Thyroid gland (tissue), 4 donors: ENCODE measurements around the gene GAGE12J. TPM values are rescaled to one million over a fixed set of nuclear protein-coding genes. Genes with fewer than 3 reads are reported as not detected.

Experiments used
- DNase-seq, 2 donors: peaks; one replicate each; pipeline ENCODE4 v3.0.0-alpha.2; 2019
- H3K27ac ChIP-seq, 3 donors: fragments of 200-600 bp; sonication (generic); 1 replicate in 2 of 3; 2 replicates in 1 of 3; pipeline ENCODE4 v1.5.1; 2016 to 2019; ENCODE audit warnings: mild to moderate bottlenecking in 1 of 3, moderate library complexity in 1 of 3
- H3K27me3 ChIP-seq: fragments of 200-600 bp; sonication (generic); one replicate; pipeline ENCODE4 v1.5.1; 2019
- H3K36me3 ChIP-seq, 2 donors: fragments of 200-600 bp; sonication (generic); one replicate each; pipeline ENCODE4 v1.5.1; 2016 to 2019
- H3K4me1 ChIP-seq, 2 donors: fragments of 200-600 bp; sonication (generic); one replicate each; pipeline ENCODE4 v1.5.1; 2017 to 2019
- H3K4me3 ChIP-seq, 3 donors: fragments of 200-600 bp; sonication (generic); replicated peaks in 1 of 3; 1 replicate in 2 of 3; 2 replicates in 1 of 3; pipeline ENCODE4 v1.5.1; 2016; ENCODE audit warnings: mild to moderate bottlenecking in 1 of 3
- H3K9me3 ChIP-seq: fragments of 200-600 bp; sonication (generic); one replicate; pipeline ENCODE4 v1.5.1; 2017
- POLR2A ChIP-seq, 2 donors: fragments of 450-650 bp; IDR thresholded peaks; one replicate each; pipeline ENCODE4 v1.6.1; 2017; ENCODE audit warnings: antibody characterized with exemption in 2 of 2, mild to moderate bottlenecking in 2 of 2, moderate library complexity in 1 of 2
- WGBS, 2 donors: methylation state at CpG; one replicate each; pipeline ENCODE4 v1.1.5; 2017; 5-methylcytosine and 5-hydroxymethylcytosine counted together
- intact Hi-C: fragments of 100-400 bp; cut with DNase I; formaldehyde crosslinking; loops from one replicate; pipeline ENCODE4 v1.15.1; 2023
- total RNA-seq, 4 donors: library from RNA; depleted of rRNA; stranded (reverse); fragments of >200 nt; gene quantifications; one replicate each; pipeline ENCODE4 v1.2.3, GENCODE V29; 2016
- TF ChIP-seq, protein P1 (sequence below), 6 experiments: fragments of 200-600 bp in 3 of 6; fragments of 450-650 bp in 3 of 6; sonication (generic) in 3 of 6; IDR thresholded peaks; one replicate each; pipeline ENCODE4 v1.5.1; 2016 to 2019; ENCODE audit warnings: antibody characterized with exemption in 6 of 6, mild to moderate bottlenecking in 2 of 6, inconsistent platforms in 1 of 6, moderate library complexity in 1 of 6

The GAGE12J gene
- total RNA-seq, 4 donors from 2014 or later: not detected

DNA sequence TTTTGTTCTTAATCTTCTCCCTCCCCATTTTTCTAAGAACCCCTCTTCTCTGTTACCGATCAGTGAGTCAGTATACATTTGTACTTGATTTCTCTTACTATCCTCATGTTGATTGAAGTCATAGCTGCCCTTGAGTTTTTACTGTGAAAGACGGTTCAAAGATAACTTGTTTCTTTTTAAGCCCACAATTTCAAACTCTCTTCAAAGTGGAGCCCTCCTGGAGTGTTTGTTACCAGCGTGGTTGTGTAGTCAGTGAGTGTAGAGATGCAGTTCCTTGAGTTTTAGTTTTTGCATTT, 44.4 kb upstream of the GAGE12J start:
- TF ChIP-seq, protein P1, sequence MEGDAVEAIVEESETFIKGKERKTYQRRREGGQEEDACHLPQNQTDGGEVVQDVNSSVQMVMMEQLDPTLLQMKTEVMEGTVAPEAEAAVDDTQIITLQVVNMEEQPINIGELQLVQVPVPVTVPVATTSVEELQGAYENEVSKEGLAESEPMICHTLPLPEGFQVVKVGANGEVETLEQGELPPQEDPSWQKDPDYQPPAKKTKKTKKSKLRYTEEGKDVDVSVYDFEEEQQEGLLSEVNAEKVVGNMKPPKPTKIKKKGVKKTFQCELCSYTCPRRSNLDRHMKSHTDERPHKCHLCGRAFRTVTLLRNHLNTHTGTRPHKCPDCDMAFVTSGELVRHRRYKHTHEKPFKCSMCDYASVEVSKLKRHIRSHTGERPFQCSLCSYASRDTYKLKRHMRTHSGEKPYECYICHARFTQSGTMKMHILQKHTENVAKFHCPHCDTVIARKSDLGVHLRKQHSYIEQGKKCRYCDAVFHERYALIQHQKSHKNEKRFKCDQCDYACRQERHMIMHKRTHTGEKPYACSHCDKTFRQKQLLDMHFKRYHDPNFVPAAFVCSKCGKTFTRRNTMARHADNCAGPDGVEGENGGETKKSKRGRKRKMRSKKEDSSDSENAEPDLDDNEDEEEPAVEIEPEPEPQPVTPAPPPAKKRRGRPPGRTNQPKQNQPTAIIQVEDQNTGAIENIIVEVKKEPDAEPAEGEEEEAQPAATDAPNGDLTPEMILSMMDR (IDR thresholded peaks at IDR 0.05): no peak
- no peak for TF ChIP-seq POLR2A (IDR thresholded peaks at IDR 0.05)
- peak overlapping the region; percentile 33 to 61 (median 47) for H3K27ac ChIP-seq
- no peaks in the 10 kb centered on the region for H3K36me3 ChIP-seq
- DNase-seq: no peak
- peaks cover 10 to 19% of the 10 kb centered on the region in 2 donors for H3K4me1 ChIP-seq
- intact Hi-C loops: no loop called here
- 28 to 47% methylated on average over 3 of the region's 3 CpGs for WGBS, 2 donors
- H3K27me3 ChIP-seq: no peaks in the 10 kb centered on the region
- H3K9me3 ChIP-seq: no peaks in the 10 kb centered on the region
- H3K4me3 ChIP-seq: no peak overlapping the region

DNA sequence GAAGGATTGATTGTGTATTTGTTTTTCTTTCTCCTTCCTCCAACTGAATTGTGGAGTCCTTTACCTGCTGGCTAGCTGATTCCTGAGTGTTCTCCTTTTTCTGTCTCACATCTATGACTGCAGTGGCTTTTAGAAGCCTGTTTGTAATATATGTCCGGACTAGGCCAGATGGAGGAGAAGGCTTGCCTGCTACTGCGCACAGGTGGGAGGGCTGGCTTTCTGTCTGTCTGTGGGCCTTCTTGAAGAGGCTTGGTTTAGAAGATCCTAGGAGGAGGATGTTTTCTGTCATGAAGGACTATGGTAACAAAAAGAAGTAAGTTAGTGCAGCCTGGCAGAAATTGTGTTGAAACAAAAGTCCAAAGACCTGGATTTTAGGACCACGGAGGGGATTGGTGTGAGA, 43.8 kb upstream of the GAGE12J start:
- H3K4me1 ChIP-seq: peaks cover 10 to 19% of the 10 kb centered on the region in 2 donors
- no peaks in the 10 kb centered on the region for H3K27me3 ChIP-seq
- TF ChIP-seq, protein P1 (IDR thresholded peaks at IDR 0.05): no peak
- no peak for TF ChIP-seq POLR2A (IDR thresholded peaks at IDR 0.05)
- intact Hi-C loops: no loop called here
- peak overlapping the region; percentile 33 to 50 (median 47) for H3K27ac ChIP-seq
- H3K36me3 ChIP-seq: no peaks in the 10 kb centered on the region
- DNase-seq: no peak
- no peaks in the 10 kb centered on the region for H3K9me3 ChIP-seq
- WGBS, 2 donors: 66 to 77% methylated on average over 3 of the region's 3 CpGs
- no peak overlapping the region for H3K4me3 ChIP-seq

DNA sequence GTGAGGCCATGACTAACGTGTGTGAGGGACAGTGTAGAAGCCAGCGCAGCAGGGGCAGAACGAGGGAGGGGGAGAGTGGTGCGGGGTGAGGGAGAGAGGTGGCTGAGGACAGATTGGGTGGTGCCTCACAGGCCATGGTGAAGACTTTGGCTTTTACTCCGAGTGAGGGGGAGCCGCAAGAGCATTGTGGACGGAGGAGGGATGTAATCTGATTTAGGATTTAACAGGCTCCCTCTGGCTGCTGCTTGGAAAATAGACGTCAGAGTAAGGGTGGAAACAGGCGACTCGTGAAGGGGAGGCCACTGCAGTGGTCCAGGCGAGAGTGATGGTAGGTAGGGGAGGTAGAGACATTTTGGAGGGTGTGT, 39.2 kb upstream of the GAGE12J start:
- Histone ChIP-seq H3K4me3 (no peak overlapping the region), H3K27me3 (no peaks in the 10 kb centered on the region), H3K4me1 (peaks cover 4 to 11% of the 10 kb centered on the region in 2 donors), H3K36me3 (no peaks in the 10 kb centered on the region), H3K27ac (no peak overlapping the region), H3K9me3 (no peaks in the 10 kb centered on the region)
- WGBS, 2 donors: 59 to 62% methylated on average over 11 of the region's 11 CpGs
- intact Hi-C loops: no loop called here
- DNase-seq: no peak
- TF ChIP-seq POLR2A (IDR thresholded peaks at IDR 0.05): no peak
- TF ChIP-seq, protein P1 (IDR thresholded peaks at IDR 0.05): no peak

DNA sequence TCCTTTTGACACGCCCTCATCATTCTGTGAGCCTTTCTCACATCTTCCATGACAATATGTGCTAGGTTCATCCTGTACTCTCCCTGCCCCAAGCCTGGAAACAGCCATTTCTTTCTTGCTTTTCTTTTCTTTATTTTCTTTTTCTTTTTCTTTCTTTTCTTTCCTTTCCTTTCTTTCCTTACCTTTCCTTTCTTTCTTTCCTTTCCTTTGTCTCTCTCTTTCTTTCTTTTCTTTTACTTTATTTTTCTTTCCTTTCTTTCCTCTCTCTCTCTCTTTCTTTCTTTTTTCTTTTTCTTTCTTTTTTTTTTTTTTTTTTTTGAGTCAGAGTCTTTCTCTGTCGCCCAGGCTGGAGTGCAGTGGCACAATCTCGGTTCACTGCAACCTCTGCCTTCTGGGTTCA, 37.6 kb upstream of the GAGE12J start:
- H3K27ac ChIP-seq: no peak overlapping the region
- H3K4me3 ChIP-seq: no peak overlapping the region
- H3K36me3 ChIP-seq: no peaks in the 10 kb centered on the region
- no peaks in the 10 kb centered on the region for H3K4me1 ChIP-seq
- intact Hi-C loops: no loop called here
- WGBS, 2 donors: 97 to 98% methylated on average over 3 of the region's 3 CpGs
- no peak for TF ChIP-seq POLR2A (IDR thresholded peaks at IDR 0.05)
- no peaks in the 10 kb centered on the region for H3K9me3 ChIP-seq
- no peaks in the 10 kb centered on the region for H3K27me3 ChIP-seq
- DNase-seq: no peak

DNA sequence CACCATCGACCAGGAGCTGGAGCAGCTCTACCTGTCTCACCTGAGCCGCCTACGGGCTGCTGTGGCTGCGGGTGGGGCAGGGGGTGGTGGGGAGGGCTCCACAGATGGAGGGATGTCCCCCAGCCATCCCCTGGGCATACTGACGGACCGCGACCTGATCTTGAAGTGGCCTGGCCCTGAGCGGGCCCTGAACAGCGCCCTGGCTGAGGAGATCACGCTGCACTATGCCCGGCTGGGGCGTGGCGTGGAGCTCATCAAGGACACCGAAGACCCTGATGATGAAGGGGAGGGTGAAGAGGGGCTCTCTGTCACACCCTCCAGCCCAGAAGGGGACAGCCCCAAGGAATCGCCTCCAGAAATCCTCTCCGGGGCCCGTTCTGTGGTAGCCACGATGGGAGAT, 35.7 kb upstream of the GAGE12J start:
- H3K27me3 ChIP-seq: no peaks in the 10 kb centered on the region
- no peak overlapping the region for H3K27ac ChIP-seq
- no peaks in the 10 kb centered on the region for H3K36me3 ChIP-seq
- no peak overlapping the region for H3K4me3 ChIP-seq
- H3K9me3 ChIP-seq: no peaks in the 10 kb centered on the region
- no peaks in the 10 kb centered on the region for H3K4me1 ChIP-seq
- WGBS, 2 donors: no CpG with 5 or more reads among the region's 18 CpGs
- no peak for DNase-seq
- intact Hi-C loops: no loop called here
- no peak for TF ChIP-seq POLR2A (IDR thresholded peaks at IDR 0.05)
- TF ChIP-seq, protein P1 (IDR thresholded peaks at IDR 0.05): no peak

DNA sequence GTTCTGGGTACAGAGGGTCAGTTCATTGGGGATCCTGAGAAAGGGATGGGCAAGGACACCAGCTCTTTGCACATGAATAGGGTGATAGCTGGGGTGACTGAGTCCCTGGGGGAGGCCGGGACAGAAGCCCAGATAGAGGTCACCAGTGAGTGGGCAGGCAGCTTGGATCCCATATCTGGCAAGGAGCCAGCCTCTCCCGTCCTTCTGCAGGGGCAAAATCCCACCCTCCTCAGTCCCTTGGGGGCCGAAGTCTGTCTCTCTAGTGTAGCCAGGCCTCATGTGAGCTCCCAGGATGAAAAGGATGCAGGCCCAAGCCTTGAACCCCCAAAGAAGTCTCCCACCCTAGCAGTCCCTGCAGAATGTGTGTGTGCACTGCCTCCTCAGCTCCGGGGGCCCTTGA, 35.3 kb upstream of the GAGE12J start:
- intact Hi-C loops: no loop called here
- WGBS, 2 donors: no CpG with 5 or more reads among the region's 4 CpGs
- TF ChIP-seq, protein P1 (IDR thresholded peaks at IDR 0.05): no peak
- no peak for TF ChIP-seq POLR2A (IDR thresholded peaks at IDR 0.05)

More for the DNA sequence above, 35.3 kb upstream of the GAGE12J start:
- H3K9me3 ChIP-seq: no peaks in the 10 kb centered on the region
- no peaks in the 10 kb centered on the region for H3K36me3 ChIP-seq
- no peaks in the 10 kb centered on the region for H3K27me3 ChIP-seq
- no peak for DNase-seq
- no peak overlapping the region for H3K4me3 ChIP-seq
- H3K4me1 ChIP-seq: no peaks in the 10 kb centered on the region
- H3K27ac ChIP-seq: no peak overlapping the region
